ENCODE measurements around the gene B3GNT3. TPM values are rescaled to one million over a fixed set of nuclear protein-coding genes. Genes with fewer than 3 reads are reported as not detected.

Gene B3GNT3
- total RNA-seq, 1 experiment from 2014 or later = 39.5 TPM

DNA sequence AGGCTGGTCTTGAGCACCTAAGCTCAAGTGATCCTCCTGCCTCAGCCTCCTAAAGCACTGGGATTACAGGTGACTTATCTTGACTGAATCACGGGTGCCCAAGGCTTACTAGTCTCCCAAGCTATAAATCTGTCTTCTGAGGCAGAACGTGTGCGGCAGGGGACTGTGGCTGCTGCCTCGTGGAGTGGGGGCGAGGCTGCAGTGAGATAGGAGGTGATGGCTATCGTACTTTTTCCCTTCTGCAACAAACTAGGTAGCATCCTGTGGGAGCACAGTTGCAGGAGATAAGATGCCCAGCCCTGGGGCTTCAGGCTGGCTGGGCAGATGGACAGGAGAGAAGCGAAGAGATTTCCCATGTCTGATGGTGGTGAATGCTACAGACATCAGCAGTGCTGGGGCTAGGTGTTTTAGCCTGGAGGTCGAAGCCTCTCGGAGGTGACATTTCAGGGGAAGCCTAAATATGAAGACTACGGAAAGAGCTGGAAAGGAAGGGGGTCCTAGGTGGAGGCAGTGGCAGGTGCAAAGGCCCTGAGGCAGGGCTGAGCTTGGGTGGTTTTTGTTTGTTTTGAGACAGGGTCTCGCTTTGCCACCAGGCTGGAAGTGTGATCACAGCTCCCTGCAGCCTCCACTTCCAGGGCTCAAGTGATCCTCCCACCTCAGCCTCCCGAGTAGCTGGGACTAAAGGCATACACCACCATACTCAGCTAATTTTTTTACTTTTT, 7.4 kb downstream of the B3GNT3 start:
- H3K36me3 ChIP-seq (ENCODE audit: low read depth, low read length) = 0 out of 2 replicates have a peak, but pooled peaks cover 2% of the 10 kb centered on the region
- no peaks in the 10 kb centered on the region for H3K9me2 ChIP-seq (replicated peaks; ENCODE audit: low read length)
- intact Hi-C loops (cut with micrococcal nuclease) = no loop called here
- ChIA-PET POLR2A (ENCODE audit: unreplicated experiment) (no interaction called here), CTCF (interaction anchor here (1.1 kb wide), 1 partner anchor 57 kb away, joined by 4 read pairs; no protein-coding TSS in a partner anchor)
- no peak overlapping the region for H3K9ac ChIP-seq (ENCODE audit: low read length)
- no peak for TF ChIP-seq EZH2 (IDR thresholded peaks at IDR 0.05; ENCODE audit: low read length, unreplicated experiment)
- TF ChIP-seq, protein P1, sequence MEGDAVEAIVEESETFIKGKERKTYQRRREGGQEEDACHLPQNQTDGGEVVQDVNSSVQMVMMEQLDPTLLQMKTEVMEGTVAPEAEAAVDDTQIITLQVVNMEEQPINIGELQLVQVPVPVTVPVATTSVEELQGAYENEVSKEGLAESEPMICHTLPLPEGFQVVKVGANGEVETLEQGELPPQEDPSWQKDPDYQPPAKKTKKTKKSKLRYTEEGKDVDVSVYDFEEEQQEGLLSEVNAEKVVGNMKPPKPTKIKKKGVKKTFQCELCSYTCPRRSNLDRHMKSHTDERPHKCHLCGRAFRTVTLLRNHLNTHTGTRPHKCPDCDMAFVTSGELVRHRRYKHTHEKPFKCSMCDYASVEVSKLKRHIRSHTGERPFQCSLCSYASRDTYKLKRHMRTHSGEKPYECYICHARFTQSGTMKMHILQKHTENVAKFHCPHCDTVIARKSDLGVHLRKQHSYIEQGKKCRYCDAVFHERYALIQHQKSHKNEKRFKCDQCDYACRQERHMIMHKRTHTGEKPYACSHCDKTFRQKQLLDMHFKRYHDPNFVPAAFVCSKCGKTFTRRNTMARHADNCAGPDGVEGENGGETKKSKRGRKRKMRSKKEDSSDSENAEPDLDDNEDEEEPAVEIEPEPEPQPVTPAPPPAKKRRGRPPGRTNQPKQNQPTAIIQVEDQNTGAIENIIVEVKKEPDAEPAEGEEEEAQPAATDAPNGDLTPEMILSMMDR (conservative IDR thresholded peaks at IDR 0.05; ENCODE audit: low read depth, low read length) = no peak
- no peak for TF ChIP-seq EZH2phosphoT487 (IDR thresholded peaks at IDR 0.05; ENCODE audit: borderline replicate concordance, low read length)
- H4K20me1 ChIP-seq (ENCODE audit: low read length) = no peaks in the 10 kb centered on the region
- H3K27ac ChIP-seq (ENCODE audit: low read length) = no peak overlapping the region
- H2AFZ ChIP-seq (ENCODE audit: low read length) = no peak overlapping the region
- no TSS peak for BruUV-seq (replicated peaks)
- peaks cover 93% of the 10 kb centered on the region for H3K79me2 ChIP-seq (ENCODE audit: low read length)
- no peaks in the 10 kb centered on the region for H3K9me3 ChIP-seq (ENCODE audit: low read length)
- H3K27me3 ChIP-seq (ENCODE audit: low read length) = no peaks in the 10 kb centered on the region
- no peak for ATAC-seq
- H3K4me1 ChIP-seq (ENCODE audit: insufficient read depth, low read length) = peaks cover 18% of the 10 kb centered on the region
- H3K4me3 ChIP-seq (ENCODE audit: low read length) = no peak overlapping the region
- peaks cover under 1% of the 10 kb centered on the region for H3F3A ChIP-seq (ENCODE audit: low read length, unreplicated experiment)
- no peak for DNase-seq
- H3K4me2 ChIP-seq (ENCODE audit: low read length) = no peak overlapping the region

DNA sequence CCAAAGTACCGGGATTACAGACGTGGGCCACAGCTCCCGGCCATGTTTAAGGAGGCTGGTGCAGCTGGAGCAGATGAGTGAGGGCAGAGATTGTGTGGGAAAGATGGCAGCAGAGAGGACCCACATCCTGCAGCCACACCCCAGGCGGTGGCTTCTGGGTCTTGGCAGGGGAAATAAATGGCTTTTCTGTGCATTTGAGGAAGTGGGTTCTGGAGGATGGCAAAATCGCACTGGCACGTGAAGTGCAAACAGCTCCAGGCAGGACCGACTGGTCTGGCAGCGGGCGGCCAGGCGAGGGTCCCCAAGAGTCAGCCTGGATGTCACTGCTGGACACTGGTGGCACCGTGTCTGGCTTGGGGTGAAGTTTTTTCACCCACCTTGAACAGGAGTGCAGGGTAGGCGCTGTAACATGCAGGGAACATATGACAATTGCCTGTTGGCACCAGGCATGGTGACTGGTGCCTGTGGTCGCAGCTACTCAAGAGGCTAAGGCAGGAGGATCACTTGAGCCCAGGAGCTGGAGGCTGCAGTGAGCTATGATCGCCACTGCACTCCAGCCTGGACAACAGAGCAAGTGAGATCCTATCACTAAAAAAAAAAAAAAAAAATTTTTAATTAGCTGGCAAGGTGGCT, 8.4 kb downstream of the B3GNT3 start:
- intact Hi-C loops (cut with micrococcal nuclease) = no loop called here
- Histone ChIP-seq H3K4me2 (ENCODE audit: low read length) (no peak overlapping the region), H3K4me3 (ENCODE audit: low read length) (no peak overlapping the region), H3K9me3 (ENCODE audit: low read length) (no peaks in the 10 kb centered on the region), H3F3A (ENCODE audit: low read length, unreplicated experiment) (no peaks in the 10 kb centered on the region), H4K20me1 (ENCODE audit: low read length) (no peaks in the 10 kb centered on the region), H3K4me1 (ENCODE audit: insufficient read depth, low read length) (peaks cover 9% of the 10 kb centered on the region; the same call in 1 of the 2 replicates), H3K9ac (ENCODE audit: low read length) (no peak overlapping the region), H3K79me2 (ENCODE audit: low read length) (peaks cover 91% of the 10 kb centered on the region), H3K9me2 (replicated peaks; ENCODE audit: low read length) (no peaks in the 10 kb centered on the region), H3K36me3 (ENCODE audit: low read depth, low read length) (peaks cover 5% of the 10 kb centered on the region; the same call in 1 of the 2 replicates), H3K27ac (ENCODE audit: low read length) (no peak overlapping the region), H3K27me3 (ENCODE audit: low read length) (no peaks in the 10 kb centered on the region), H2AFZ (ENCODE audit: low read length) (no peak overlapping the region)
- ChIA-PET POLR2A (ENCODE audit: unreplicated experiment) (no interaction called here), CTCF (interaction anchor here (1.1 kb wide), 1 partner anchor 56 kb away, joined by 4 read pairs; no protein-coding TSS in a partner anchor)
- ATAC-seq (no peak; the same call in 1 of the 2 replicates), DNase-seq (no peak)
- TF ChIP-seq, protein P1 (conservative IDR thresholded peaks at IDR 0.05; ENCODE audit: low read depth, low read length) = no peak
- TF ChIP-seq EZH2 (IDR thresholded peaks at IDR 0.05; ENCODE audit: low read length, unreplicated experiment) = no peak
- TF ChIP-seq EZH2phosphoT487 (IDR thresholded peaks at IDR 0.05; ENCODE audit: borderline replicate concordance, low read length) = no peak
- no TSS peak for BruUV-seq (replicated peaks)

DNA sequence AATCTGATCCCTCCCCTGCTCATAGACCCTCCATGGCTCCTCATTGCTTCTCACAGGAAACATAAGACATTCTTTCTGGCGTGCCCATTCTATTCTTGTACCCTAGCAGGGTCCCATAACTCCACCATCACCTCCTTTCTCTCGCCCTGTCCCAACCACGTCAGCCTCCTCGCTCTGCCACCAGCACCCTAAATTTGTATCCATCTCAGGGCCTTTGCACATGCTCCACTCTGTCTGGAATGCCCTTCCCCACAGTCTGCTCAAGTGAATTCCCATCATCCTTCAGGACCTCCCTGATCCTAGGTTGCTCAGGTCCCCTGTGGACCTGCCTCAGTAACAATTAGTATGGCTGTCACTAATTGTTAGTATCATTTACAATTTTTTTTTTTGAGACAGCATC, 10.5 kb downstream of the B3GNT3 start:
- no peak overlapping the region for H3K4me2 ChIP-seq (ENCODE audit: low read length)
- no TSS peak for BruUV-seq (replicated peaks)
- CTCF ChIA-PET = no interaction called here
- intact Hi-C loops (cut with micrococcal nuclease) = no loop called here
- no peak for ATAC-seq
- no peaks in the 10 kb centered on the region for H3K27me3 ChIP-seq (ENCODE audit: low read length)
- peaks cover 76% of the 10 kb centered on the region for H3K79me2 ChIP-seq (ENCODE audit: low read length)
- no peak for DNase-seq
- H3K4me3 ChIP-seq (ENCODE audit: low read length) = no peak overlapping the region
- peaks cover 19% of the 10 kb centered on the region; the same call in 1 of the 2 replicates for H3K36me3 ChIP-seq (ENCODE audit: low read depth, low read length)
- no peak overlapping the region for H2AFZ ChIP-seq (ENCODE audit: low read length)
- H3K27ac ChIP-seq (ENCODE audit: low read length) = no peak overlapping the region
- no peaks in the 10 kb centered on the region for H3K9me2 ChIP-seq (replicated peaks; ENCODE audit: low read length)
- POLR2A ChIA-PET (ENCODE audit: unreplicated experiment) = no interaction called here
- no peak for TF ChIP-seq EZH2phosphoT487 (IDR thresholded peaks at IDR 0.05; ENCODE audit: borderline replicate concordance, low read length)
- TF ChIP-seq EZH2 (IDR thresholded peaks at IDR 0.05; ENCODE audit: low read length, unreplicated experiment) = no peak
- TF ChIP-seq, protein P1 (conservative IDR thresholded peaks at IDR 0.05; ENCODE audit: low read depth, low read length) = no peak
- H3K9ac ChIP-seq (ENCODE audit: low read length) = no peak overlapping the region
- no peaks in the 10 kb centered on the region for H3F3A ChIP-seq (ENCODE audit: low read length, unreplicated experiment)
- no peaks in the 10 kb centered on the region for H3K9me3 ChIP-seq (ENCODE audit: low read length)
- H3K4me1 ChIP-seq (ENCODE audit: insufficient read depth, low read length) = peaks cover 1% of the 10 kb centered on the region; the same call in 1 of the 2 replicates
- no peaks in the 10 kb centered on the region for H4K20me1 ChIP-seq (ENCODE audit: low read length)
